Measurements from ENCODE around the gene CCT2.

Gene CCT2

DNA sequence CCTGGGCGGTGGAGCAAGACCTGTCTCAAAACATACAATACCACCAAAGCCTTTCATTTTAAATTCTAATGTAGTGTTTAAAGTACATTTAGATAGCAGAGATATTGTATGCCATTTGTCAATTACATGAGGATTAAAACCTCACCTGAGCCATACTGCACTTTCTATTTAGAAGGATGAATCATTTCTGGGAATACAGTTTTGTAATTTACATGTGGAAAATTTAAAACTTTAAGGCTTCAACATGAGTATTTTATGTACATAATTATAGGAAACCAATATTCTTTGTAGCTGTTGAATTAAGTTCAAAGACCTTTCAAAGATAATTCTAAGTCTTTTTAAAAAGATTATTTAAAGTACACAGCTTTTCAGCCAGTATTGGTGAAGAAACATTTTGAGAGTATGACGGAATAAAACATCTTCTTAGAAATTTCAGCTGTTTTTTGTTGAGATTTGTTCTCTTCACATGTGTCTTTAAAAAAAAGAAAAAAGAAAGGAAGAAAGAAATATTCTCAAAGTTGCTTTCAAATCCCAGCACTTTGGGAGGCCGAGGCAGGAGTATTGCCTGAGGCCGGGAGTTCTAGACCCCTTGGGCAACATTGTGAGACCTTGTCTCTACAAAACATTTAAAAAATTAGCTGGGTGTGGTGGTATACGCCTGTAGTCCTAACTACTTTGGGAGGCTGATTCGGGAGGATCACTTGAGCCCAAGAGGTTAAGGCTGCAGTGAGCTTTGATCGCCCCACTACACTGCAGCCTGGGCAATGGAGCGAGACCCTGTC lies 34.5 kb upstream of the CCT2 start:
- DNase-seq (ENCODE audit: low read depth), result no peak
- H3K4me3 ChIP-seq (ENCODE audit: low read depth, low read length), result no peak overlapping the region
- TF ChIP-seq POLR2A (IDR thresholded peaks at IDR 0.05; ENCODE audit: extremely low read depth, insufficient read length) (no peak), MYC (IDR thresholded peaks at IDR 0.05; ENCODE audit: low read depth, low read length) (no peak)
- TF ChIP-seq, protein P1, sequence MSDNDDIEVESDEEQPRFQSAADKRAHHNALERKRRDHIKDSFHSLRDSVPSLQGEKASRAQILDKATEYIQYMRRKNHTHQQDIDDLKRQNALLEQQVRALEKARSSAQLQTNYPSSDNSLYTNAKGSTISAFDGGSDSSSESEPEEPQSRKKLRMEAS (IDR thresholded peaks at IDR 0.05; ENCODE audit: low read depth, low read length), result no peak
- TF ChIP-seq, protein P2, sequence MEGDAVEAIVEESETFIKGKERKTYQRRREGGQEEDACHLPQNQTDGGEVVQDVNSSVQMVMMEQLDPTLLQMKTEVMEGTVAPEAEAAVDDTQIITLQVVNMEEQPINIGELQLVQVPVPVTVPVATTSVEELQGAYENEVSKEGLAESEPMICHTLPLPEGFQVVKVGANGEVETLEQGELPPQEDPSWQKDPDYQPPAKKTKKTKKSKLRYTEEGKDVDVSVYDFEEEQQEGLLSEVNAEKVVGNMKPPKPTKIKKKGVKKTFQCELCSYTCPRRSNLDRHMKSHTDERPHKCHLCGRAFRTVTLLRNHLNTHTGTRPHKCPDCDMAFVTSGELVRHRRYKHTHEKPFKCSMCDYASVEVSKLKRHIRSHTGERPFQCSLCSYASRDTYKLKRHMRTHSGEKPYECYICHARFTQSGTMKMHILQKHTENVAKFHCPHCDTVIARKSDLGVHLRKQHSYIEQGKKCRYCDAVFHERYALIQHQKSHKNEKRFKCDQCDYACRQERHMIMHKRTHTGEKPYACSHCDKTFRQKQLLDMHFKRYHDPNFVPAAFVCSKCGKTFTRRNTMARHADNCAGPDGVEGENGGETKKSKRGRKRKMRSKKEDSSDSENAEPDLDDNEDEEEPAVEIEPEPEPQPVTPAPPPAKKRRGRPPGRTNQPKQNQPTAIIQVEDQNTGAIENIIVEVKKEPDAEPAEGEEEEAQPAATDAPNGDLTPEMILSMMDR (IDR thresholded peaks at IDR 0.05; ENCODE audit: low read depth, low read length), result no peak

DNA sequence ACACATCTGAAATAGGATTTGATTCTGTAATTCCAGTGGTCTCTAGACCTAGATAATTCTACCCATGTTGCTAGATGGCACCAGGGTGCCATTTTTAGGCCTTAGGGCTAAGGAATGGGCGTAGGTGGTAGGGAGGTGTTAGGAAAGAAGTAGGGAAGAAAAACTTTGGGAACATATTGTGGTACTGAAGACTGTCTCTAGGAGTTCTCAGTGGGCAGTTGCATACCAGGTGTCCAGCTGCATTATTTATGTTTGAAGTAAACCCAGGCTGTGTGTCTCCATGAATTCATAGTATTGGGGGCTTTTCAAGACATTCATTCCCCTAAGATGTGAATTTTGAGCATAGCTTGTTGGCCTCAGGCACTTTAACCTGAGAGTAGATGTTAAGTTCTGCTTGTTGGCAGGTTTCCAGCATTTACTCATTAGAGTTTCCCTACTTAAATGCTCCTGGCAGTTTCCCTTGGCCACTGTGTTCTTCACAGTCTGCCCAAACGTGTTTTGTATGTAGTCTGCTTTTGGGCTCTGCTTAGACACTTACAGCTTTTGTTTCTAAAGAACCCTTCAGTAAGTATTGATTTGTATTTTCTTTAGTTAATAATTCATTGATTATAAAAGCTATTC lies 31.5 kb upstream of the CCT2 start:
- DNase-seq (ENCODE audit: low read depth), result peak; percentile 9
- H3K4me3 ChIP-seq (ENCODE audit: low read depth, low read length), result no peak overlapping the region
- TF ChIP-seq MYC (IDR thresholded peaks at IDR 0.05; ENCODE audit: low read depth, low read length), result no peak

DNA sequence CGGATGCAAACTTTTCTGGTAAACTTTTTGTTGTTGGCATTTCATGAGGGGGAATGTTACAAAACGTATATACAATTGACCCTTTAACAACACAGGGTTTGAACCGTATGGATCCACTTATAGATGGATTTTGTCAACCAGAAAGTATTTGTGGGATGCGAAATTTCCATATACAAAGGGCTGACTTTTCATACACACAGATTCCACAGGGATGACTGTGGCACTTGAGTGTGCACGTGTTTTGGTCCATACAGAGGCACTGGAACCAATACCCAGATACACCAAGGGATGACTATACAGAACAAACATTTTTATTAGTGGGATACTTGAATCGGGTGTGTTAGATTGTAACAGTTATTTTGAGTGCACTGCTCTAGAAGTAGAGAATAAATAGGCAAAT lies 29.8 kb upstream of the CCT2 start:
- no peak for DNase-seq (ENCODE audit: low read depth)
- no peak overlapping the region for H3K4me3 ChIP-seq (ENCODE audit: low read depth, low read length)
- TF ChIP-seq MYC (IDR thresholded peaks at IDR 0.05; ENCODE audit: low read depth, low read length) (no peak), POLR2A (IDR thresholded peaks at IDR 0.05; ENCODE audit: extremely low read depth, insufficient read length) (no peak)
- TF ChIP-seq, protein P1 (IDR thresholded peaks at IDR 0.05; ENCODE audit: low read depth, low read length), result no peak
- TF ChIP-seq, protein P2 (IDR thresholded peaks at IDR 0.05; ENCODE audit: low read depth, low read length), result no peak

DNA sequence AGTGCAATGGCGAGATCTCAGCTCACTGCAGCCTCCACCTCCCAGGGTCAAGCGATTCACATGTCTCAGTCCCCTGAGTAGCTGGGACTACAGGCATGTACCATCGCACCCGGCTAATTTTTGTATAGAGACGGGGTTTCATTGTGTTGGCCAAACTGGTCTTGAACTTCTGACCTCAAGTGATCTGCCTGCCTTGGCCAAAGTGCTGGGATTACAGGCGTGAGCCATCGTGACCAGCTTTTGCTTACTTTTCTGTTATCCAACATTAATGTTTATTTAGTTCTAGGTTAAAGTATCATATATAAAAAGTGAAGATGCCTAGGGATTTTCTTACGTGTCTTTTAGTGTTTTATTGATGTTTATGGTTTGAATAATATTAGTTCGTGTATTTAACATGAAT lies 28.9 kb upstream of the CCT2 start:
- no peak for DNase-seq (ENCODE audit: low read depth)
- no peak overlapping the region for H3K4me3 ChIP-seq (ENCODE audit: low read depth, low read length)
- TF ChIP-seq, protein P2 (IDR thresholded peaks at IDR 0.05; ENCODE audit: low read depth, low read length), result no peak
- TF ChIP-seq MYC (IDR thresholded peaks at IDR 0.05; ENCODE audit: low read depth, low read length) (no peak), POLR2A (IDR thresholded peaks at IDR 0.05; ENCODE audit: extremely low read depth, insufficient read length) (no peak)
- TF ChIP-seq, protein P1 (IDR thresholded peaks at IDR 0.05; ENCODE audit: low read depth, low read length), result no peak

DNA sequence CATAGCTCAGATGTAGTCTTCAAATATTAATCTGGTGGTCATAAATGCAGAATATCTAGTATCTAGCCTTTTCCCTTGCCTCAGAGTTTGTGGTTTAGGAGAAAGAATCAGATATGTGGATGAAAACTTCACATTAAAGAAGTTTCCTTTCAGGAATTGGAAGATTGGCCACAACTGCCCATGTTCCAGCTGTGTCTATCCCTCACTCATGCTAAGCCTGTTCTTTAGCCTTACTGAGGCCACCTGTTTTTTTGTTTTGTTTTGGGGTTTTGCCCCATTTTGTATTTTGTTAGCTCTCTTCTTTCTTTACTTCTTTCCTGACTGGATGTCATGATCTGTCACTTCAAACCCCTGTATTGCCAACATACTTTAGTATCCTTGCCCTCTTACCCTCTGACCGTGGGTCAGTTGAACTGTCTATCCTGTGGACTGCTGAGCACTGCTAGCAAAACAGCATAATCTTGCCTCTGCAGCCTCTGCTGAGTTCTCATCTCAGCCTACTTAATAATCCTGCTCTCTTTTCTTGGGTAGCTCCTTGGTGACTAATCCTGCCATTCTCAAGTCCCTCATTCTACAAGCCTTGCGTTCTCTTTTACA lies 22.0 kb upstream of the CCT2 start:
- DNase-seq (ENCODE audit: low read depth), result no peak
- TF ChIP-seq POLR2A (IDR thresholded peaks at IDR 0.05; ENCODE audit: extremely low read depth, insufficient read length) (no peak), MYC (IDR thresholded peaks at IDR 0.05; ENCODE audit: low read depth, low read length) (no peak)
- TF ChIP-seq, protein P2 (IDR thresholded peaks at IDR 0.05; ENCODE audit: low read depth, low read length), result no peak
- TF ChIP-seq, protein P1 (IDR thresholded peaks at IDR 0.05; ENCODE audit: low read depth, low read length), result no peak
- no peak overlapping the region for H3K4me3 ChIP-seq (ENCODE audit: low read depth, low read length)

DNA sequence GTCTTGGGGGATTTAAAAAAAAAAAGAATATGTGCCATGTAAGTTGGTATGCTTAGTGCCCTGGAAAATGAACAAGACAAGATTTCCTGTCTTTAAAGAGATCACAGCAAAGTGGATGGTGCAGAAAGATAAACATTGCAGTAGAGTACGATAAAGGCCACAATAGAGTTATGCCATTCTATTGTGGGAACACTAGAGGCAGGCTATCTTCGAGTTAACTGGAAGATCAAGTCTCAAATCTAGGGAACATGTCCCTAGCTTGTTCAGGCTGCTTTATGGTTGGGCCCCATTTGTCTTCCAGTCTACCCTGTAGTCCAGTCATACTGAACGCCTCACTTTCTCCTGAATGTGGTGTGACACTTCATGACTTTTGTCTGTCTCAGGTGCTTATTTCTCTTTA lies 18.7 kb upstream of the CCT2 start:
- no peak overlapping the region for H3K4me3 ChIP-seq (ENCODE audit: low read depth, low read length)
- peak; percentile 15 for DNase-seq (ENCODE audit: low read depth)
- TF ChIP-seq, protein P2 (IDR thresholded peaks at IDR 0.05; ENCODE audit: low read depth, low read length), result no peak
- TF ChIP-seq POLR2A (IDR thresholded peaks at IDR 0.05; ENCODE audit: extremely low read depth, insufficient read length) (no peak), MYC (IDR thresholded peaks at IDR 0.05; ENCODE audit: low read depth, low read length) (no peak)
- TF ChIP-seq, protein P1 (IDR thresholded peaks at IDR 0.05; ENCODE audit: low read depth, low read length), result no peak

Measured in NB4 (cell line).